HS-5 (cell line): ENCODE measurements around the gene DRC7.
"Not testable (repeated sequence)": the region's sequence is repeated elsewhere in the genome, so short reads cannot be mapped to it uniquely, and the experiment has no call there.

Experiments used
- DNase-seq: peaks from one replicate; pipeline ENCODE4 v3.0.0-alpha.2; 2012; ENCODE audit warnings: low read depth

Gene DRC7

DNA sequence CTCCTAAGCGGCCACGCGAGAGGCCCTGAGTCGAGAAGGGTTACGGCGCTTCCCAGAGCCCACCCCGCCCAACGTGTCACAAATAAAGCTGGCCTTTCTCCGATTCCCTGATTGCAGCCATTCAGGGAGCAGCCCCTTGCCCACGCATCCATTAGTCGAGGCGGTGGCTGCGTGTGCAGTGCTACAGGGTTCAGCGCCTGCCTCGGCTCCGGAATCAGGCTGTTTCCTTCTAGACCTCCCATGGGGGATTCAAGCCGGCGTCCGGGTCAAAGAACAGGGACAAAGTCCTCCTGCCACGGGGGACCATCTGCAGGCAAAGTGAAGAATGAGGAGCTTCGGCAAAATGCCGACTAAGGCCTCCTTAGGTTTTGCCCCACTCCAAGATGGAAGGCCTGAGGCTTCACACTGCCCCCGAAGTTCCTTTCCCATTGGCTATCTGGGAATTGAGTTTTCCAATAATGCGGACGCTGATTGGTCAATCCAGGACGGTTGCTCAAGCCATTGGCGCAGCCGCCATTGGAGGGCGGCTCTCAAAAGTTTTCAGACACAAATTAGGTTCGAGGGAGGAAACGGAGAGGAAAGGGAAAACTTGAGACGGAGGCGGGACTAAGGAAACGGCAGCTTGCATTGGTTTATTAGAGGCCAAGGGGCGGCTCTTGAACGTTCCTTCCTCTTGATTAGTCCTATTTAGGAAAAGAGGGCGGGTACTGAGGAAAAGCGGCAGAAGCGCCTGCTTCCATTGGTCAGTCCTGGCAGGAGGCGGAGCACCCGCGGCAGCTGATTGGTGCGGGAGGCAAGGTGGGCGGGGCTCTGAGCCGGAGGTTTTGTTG is 40.5 kb downstream of the DRC7 start:
- peak; percentile 99 for DNase-seq

- no peak for DNase-seq
These were observed 41.3 kb downstream of the DRC7 start, which contains the start of gene KATNB1 for GRCh38 chr16:57735755-57736418. TSS of gene KATNB1 (plus strand) at chr16:57735770. CDS start at chr16:57737244, 1,474 bp downstream.

- peak; percentile 80 for DNase-seq
These were observed 42.1 kb downstream of the DRC7 start for GRCh38 chr16:57736419-57737351.

- DNase-seq, result no peak
These were observed 44.2 kb downstream of the DRC7 start for GRCh38 chr16:57738844-57739243.

DNA sequence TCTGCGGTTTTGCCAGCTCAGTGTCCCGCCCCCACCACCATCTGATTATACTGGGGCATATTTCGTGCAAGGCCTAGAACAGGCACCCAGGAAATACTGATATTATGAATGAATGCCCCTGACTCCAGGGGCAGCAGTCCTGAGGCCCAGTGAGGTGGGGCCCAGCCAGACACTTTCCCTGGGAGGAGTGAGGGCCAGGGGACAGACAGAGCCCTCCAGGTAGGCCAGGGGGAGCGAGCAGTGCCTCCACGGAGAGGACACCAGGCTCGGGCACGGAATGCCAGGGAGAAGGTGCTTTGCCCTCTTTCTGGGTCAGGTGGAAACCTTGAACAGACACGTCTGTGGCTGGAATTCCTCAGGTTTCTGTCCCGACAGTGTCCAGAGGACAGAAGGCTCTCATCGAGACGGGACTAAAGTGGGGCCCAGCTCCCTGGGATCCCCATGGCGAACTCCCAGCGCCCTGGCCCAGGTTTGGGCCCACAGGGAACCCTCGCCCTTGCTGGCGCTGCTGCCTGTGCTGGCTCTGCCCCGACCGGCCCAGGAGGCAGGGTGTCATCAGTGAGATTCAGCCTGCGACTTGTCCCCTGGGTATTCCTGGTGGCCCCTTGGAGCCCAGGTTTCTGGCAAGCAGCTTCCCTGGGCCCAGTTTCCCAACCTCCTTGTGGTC is 45.3 kb downstream of the DRC7 start:
- DNase-seq, result no peak

DNA sequence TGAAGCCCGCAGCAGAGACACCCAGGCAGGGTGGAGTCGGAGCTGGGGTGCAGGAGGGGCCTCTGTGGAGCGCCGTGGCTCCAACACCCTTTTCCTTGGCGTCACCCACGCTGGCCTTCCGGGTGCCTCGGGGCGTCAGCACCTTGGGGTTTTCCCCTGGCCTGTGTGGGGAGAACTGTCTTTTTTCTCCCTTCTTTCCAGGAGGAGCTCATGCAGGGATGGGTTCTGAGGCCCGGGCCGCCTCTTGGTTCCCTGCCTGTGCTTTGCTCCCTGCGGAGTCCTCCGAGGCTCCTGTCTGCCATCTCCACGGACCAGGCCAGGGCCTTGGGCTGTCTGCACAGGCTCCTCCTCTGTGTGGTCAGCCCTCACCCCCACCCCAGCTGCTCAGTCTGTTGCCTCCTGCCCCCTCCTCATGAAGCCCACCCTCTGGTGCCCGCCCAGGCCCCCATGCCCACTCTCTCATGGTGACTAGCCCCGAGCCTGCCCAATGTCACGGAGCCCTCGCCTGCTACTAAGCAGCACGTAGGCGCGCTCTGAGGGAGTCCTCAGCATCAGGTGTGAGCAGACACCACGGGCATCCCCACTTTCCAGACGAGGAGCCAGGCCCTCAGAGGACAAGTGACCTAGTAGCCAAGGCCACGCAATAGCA is 45.9 kb downstream of the DRC7 start:
- no peak for DNase-seq

DNA sequence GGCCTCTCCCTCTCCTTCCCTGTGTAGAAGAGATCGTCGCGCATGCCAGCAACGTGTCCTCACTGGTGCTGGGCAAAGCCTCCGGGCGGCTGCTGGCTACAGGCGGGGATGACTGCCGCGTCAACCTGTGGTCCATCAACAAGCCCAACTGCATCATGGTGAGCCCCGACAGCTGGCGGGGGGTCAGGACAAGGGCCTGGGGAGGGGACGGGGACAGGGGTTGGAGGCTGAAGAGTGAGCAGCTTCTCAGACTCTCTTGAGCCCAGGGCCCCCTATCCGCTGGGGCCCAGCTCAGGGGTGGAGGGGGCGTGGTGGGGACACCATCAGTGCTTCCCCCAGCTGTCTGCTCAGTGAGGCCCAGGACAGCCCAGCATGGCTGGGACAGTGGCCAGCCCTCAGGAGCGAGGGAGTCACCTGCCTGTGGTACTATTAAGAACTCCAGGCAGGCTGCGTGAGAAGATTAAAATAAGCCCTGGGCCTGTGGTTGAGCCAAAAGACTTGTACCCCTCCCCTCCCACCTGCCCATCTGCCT is 47.1 kb downstream of the DRC7 start:
- no peak for DNase-seq

GRCh38 chr16:57742543-57742942 is 47.9 kb downstream of the DRC7 start:
- DNase-seq, result no peak

DNA sequence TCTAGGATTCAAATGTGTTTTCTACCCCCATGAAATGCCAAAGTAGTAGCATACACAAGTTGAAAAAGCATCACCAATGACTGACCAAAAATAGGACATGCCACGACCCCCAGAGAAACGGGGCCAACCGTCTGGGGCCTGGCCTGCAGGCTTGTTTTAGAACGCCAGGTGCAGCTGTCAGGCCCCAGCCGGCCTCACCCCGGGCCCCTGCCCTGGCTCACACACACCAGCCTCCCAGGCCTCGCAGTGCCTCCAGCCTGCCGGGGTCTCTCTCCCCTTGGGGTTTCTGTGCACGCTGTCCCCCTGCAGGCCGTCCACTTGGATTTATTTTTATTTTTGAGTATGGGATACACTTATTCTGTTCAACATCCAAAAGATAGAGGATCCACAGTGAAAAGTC is 48.9 kb downstream of the DRC7 start:
- no peak for DNase-seq

GRCh38 chr16:57743886-57744641 is 49.5 kb downstream of the DRC7 start:
- DNase-seq, result no peak

DNA sequence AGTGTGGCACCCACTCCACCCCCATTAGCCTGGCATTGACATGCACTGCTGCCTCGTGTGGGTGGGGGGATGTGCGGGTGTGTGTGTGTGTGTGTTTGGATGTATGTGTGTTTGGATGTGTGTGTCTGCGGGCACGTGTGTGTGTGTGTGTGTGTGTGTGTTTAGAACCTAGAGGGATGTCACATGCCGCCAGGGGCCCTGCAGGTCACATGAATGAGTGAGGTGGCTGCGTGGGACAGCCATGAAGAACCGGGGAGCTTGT is 50.0 kb downstream of the DRC7 start:
- DNase-seq, result no peak

GRCh38 chr16:57745768-57746167 is 51.2 kb downstream of the DRC7 start:
- DNase-seq, result no peak

DNA sequence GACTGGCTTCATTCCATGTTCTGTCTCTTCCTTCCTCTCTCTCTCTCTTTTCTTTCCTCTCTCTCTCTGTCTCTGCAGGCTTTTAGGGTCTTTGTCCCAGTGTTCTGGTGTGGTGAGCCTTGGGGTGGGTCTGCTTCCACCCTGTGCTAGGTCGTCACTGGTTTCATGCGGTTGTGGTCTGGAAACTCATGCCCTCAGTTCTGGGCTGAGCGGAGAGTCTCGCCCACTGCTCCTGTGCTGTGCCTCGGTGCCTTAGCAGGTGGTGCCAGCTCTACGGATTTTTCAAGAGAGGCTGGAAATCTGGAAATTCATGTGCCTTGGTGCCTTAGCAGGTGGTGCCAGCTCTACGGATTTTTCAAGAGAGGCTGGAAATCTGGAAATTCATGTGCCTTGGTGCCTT is 51.7 kb downstream of the DRC7 start:
- not testable (repeated sequence) for DNase-seq

- DNase-seq, result no peak
These were observed 52.5 kb downstream of the DRC7 start for GRCh38 chr16:57747091-57747490.

- DNase-seq, result no peak
These were observed 52.9 kb downstream of the DRC7 start for GRCh38 chr16:57747496-57747895.

- DNase-seq, result no peak
These were observed 53.4 kb downstream of the DRC7 start for GRCh38 chr16:57747996-57748395.

DNA sequence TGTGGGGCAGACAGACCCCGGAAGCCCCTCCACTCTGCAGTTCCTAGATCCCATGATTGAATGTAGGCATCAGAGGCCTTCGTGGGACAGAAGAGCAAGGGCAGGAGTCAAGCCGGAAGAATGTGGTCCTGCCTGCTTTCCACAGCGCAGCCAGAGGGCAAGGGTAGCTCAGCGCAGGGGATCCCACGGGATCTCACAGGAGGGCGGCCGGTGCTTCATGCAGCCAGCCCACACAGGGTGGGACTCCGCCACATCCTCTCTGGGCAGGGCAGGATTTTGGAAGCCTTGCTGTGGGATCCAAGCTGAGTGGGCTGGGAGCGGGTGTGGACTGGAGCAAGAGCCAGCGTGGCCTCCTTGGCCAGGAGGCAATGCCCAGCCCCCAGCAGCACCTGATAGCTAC is 54.0 kb downstream of the DRC7 start:
- DNase-seq, result no peak

- no peak for DNase-seq
These were observed 54.6 kb downstream of the DRC7 start for GRCh38 chr16:57749101-57749692.

- no peak for DNase-seq
These were observed 55.3 kb downstream of the DRC7 start for GRCh38 chr16:57749856-57750452.
